ENCODE data around the gene PRKCA.

The PRKCA gene

GRCh38 chr17:66730461-66730923, 428.1 kb downstream of the PRKCA start:
- TF ChIP-seq TEAD4 (IDR thresholded peaks at IDR 0.05) (peak; percentile 85), USF1 (IDR thresholded peaks at IDR 0.05) (no peak), ZBTB7A (IDR thresholded peaks at IDR 0.05; ENCODE audit: low read depth) (no peak), YY1 (IDR thresholded peaks at IDR 0.05; ENCODE audit: low read depth) (no peak), CREB1 (IDR thresholded peaks at IDR 0.05; ENCODE audit: low read depth) (no peak), MAX (IDR thresholded peaks at IDR 0.05) (peak; percentile 40; the same call in 1 of the 2 replicates), RAD21 (IDR thresholded peaks at IDR 0.05; ENCODE audit: low read depth) (0 out of 2 replicates have a peak, but pooled peaks have one; percentile 12), FOXM1 (IDR thresholded peaks at IDR 0.05; ENCODE audit: borderline replicate concordance, low read depth) (no peak), EGR1 (IDR thresholded peaks at IDR 0.05) (no peak), NFIC (IDR thresholded peaks at IDR 0.05) (peak; percentile 76), REST (IDR thresholded peaks at IDR 0.05; ENCODE audit: low read depth) (no peak), CEBPB (IDR thresholded peaks at IDR 0.05) (no peak), EP300 (IDR thresholded peaks at IDR 0.05; ENCODE audit: borderline replicate concordance) (peak; percentile 50; the same call in 1 of the 2 replicates), TAF1 (IDR thresholded peaks at IDR 0.05; ENCODE audit: low read depth) (no peak), TCF12 (IDR thresholded peaks at IDR 0.05; ENCODE audit: low read depth) (peak; percentile 76)

GRCh38 chr17:66733759-66734158, 431.3 kb downstream of the PRKCA start:
- TF ChIP-seq CREB1 (IDR thresholded peaks at IDR 0.05; ENCODE audit: low read depth) (no peak), REST (IDR thresholded peaks at IDR 0.05; ENCODE audit: low read depth) (no peak), ZBTB7A (IDR thresholded peaks at IDR 0.05; ENCODE audit: low read depth) (no peak), TCF12 (IDR thresholded peaks at IDR 0.05; ENCODE audit: low read depth) (no peak), YY1 (IDR thresholded peaks at IDR 0.05; ENCODE audit: low read depth) (no peak), EP300 (IDR thresholded peaks at IDR 0.05; ENCODE audit: borderline replicate concordance) (no peak), TEAD4 (IDR thresholded peaks at IDR 0.05) (no peak), MAX (IDR thresholded peaks at IDR 0.05) (no peak), EGR1 (IDR thresholded peaks at IDR 0.05) (no peak), FOXM1 (IDR thresholded peaks at IDR 0.05; ENCODE audit: borderline replicate concordance, low read depth) (no peak), NFIC (IDR thresholded peaks at IDR 0.05) (no peak), TAF1 (IDR thresholded peaks at IDR 0.05; ENCODE audit: low read depth) (no peak), CEBPB (IDR thresholded peaks at IDR 0.05) (no peak), USF1 (IDR thresholded peaks at IDR 0.05) (no peak), RAD21 (IDR thresholded peaks at IDR 0.05; ENCODE audit: low read depth) (no peak)

GRCh38 chr17:66734186-66734943, 432.0 kb downstream of the PRKCA start:
- no peak for TF ChIP-seq EP300 (IDR thresholded peaks at IDR 0.05; ENCODE audit: borderline replicate concordance)
- TF ChIP-seq NFIC (IDR thresholded peaks at IDR 0.05) = no peak
- no peak for TF ChIP-seq YY1 (IDR thresholded peaks at IDR 0.05; ENCODE audit: low read depth)
- TF ChIP-seq ZBTB7A (IDR thresholded peaks at IDR 0.05; ENCODE audit: low read depth) = no peak
- no peak for TF ChIP-seq FOXM1 (IDR thresholded peaks at IDR 0.05; ENCODE audit: borderline replicate concordance, low read depth)
- no peak for TF ChIP-seq MAX (IDR thresholded peaks at IDR 0.05)
- TF ChIP-seq EGR1 (IDR thresholded peaks at IDR 0.05) = no peak
- TF ChIP-seq TCF12 (IDR thresholded peaks at IDR 0.05; ENCODE audit: low read depth) = no peak
- no peak for TF ChIP-seq CEBPB (IDR thresholded peaks at IDR 0.05)
- no peak for TF ChIP-seq CREB1 (IDR thresholded peaks at IDR 0.05; ENCODE audit: low read depth)

GRCh38 chr17:66737524-66737923, 435.1 kb downstream of the PRKCA start:
- TF ChIP-seq CEBPB (IDR thresholded peaks at IDR 0.05) = no peak
- TF ChIP-seq TAF1 (IDR thresholded peaks at IDR 0.05; ENCODE audit: low read depth) = no peak
- TF ChIP-seq RAD21 (IDR thresholded peaks at IDR 0.05; ENCODE audit: low read depth) = no peak

- TF ChIP-seq USF1 (IDR thresholded peaks at IDR 0.05) (no peak), RAD21 (IDR thresholded peaks at IDR 0.05; ENCODE audit: low read depth) (no peak), CEBPB (IDR thresholded peaks at IDR 0.05) (no peak), REST (IDR thresholded peaks at IDR 0.05; ENCODE audit: low read depth) (no peak), YY1 (IDR thresholded peaks at IDR 0.05; ENCODE audit: low read depth) (no peak), ZBTB7A (IDR thresholded peaks at IDR 0.05; ENCODE audit: low read depth) (no peak), EP300 (IDR thresholded peaks at IDR 0.05; ENCODE audit: borderline replicate concordance) (no peak), MAX (IDR thresholded peaks at IDR 0.05) (no peak)
These were observed 435.9 kb downstream of the PRKCA start for GRCh38 chr17:66738301-66738700.
